Femur (tissue), 1 donor: ENCODE measurements around the gene RXRG.

Source experiments
- DNase-seq: peaks from one replicate; pipeline ENCODE4 v3.0.0-alpha.2; 2017

The RXRG gene

DNA sequence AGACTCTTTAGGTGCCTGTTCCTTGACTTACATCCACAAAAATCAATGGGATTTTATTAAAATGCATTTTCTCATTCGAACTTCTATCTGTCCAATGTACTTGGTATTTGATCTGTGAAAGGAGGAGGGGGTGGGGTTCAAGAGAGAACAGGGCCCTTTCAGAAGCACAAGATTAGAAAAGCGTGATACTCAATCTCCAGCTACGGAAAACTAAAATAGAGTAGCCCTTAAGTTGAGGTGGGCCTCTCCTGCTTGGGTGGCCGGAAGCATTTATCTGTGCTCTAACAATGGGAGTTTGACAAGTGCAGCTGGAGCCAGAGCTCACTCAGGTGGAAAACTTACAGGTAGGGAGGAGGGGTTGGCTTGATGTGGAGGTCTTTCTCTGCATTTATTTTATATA, 462 bp upstream of the RXRG start:
- DNase-seq = no peak

DNA sequence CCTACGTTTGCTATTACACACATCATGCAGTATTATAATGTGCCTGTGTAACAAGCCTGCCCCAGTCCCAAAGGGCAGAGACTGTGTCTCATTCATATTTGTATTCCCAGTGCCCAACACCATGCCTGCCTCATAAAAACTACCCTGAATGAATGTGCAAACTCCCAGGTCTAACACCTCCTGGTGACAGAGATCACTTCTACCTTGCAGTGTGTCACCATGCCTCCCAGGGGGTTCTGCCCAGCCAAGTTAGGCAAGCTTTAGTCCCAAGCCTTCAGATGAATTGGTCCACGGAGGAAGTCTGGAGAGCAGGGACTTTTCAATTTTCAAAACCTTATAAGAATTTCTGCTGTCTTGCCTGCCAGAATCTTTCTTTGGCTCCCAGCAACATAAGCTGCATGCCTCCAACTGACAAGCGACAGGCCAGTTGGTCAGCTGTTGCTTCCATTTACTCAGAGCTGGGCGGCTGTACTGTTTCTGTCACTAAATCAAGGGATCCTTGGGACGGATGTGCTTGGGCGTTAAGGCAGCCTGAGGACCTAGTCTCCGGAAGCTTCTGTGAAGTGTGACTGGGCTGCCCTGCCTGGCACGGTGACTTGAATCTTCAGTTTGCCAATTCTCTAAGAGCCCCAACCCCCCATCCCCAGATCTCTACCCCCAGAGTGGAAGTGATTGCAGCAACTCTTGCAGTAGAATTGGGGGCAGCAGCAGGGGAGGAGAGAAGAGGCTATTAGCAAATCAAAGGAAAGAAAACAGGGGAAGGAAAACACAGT, 1.2 kb downstream of the RXRG start:
- peak; percentile 65 for DNase-seq

DNA sequence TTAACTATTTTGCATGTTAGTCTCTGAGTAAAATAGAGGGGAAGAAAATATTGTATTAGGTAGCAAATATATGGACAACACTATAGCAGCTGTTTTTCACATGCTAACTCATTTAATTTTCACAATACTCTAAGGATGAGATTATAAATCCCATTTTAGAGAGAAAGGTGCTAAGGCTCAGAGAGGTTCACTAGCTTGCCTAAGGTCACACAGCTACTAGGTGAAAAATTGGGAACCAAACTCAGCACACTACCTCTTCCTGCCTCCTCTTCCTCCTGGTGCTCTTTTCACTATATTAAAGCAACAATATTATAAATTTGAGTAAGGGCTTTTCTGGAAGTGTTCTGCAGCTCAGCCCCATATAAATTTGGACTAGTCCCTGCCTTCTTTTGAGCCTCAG, 2.3 kb downstream of the RXRG start:
- DNase-seq = no peak

DNA sequence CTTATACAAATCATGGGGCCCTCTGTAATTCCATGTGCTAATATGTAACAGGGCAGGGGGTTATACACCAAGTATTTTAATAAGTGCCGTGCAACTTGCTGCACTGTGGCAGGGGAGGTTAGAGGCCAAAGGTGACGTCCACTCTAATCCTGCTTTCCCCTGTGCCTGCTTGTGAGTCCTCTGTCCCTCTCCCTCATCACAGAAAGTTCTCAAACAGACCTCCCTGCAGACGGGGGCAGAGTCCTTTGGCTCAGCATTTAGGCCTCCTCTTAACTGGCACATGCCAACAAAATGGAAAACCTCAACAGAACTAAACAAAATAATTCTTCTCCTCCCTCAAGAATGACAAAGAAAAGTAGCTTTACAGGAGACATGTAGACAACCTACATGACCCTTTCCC, 2.9 kb downstream of the RXRG start:
- no peak for DNase-seq

DNA sequence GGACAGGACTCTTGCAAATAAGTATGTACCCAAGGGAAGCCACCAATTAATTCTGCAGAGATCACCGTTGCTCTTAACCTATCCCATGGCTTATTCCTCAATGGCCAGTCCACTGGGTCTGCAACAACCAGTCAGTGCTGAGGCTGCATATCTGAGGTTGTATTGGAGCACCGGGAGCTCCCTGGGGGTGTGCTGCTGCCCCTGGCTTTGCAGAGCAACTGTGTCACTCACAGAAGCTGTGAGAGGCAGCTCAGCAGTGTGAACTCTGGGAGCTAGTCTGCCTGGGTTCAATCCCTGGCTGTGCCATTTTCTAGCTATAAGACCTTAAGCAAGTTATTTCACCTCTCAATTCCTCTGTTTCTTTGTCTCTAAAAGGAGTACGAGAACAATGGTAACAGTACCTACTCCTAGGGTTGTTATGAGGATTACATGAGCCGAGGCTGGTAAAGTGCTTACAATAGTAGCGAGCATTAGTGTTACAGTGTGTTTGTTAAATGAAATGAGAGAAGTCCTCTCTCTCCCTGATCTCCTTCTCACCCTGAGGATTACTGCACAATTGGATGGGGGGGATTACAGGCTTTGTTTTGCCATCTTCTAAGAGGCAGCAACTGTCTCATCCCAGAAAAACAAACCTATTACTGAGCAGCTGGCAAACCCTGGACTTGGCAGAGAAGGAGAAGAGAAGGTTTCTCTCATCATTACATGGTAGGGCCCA, 3.6 kb downstream of the RXRG start:
- no peak for DNase-seq

DNA sequence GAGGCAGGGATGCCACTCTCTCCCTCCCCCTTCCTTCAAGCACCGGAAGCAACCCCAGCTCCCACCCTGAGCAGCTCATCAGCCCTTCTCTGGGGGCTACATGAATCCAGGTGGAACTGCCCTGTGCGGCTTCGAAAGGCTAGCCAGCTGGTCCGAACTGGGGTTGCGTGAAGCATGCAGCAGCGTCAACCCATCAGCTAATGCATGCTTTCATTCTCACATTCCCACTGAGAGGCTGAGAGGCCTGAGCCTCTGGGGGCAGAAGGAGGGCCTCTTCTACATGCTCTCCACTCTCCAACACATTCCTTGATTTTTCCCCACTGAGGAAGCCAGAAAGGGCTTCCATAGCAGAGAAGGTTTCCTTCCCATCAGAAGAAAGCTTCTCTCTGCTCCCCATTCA, 5.6 kb downstream of the RXRG start:
- DNase-seq = no peak

DNA sequence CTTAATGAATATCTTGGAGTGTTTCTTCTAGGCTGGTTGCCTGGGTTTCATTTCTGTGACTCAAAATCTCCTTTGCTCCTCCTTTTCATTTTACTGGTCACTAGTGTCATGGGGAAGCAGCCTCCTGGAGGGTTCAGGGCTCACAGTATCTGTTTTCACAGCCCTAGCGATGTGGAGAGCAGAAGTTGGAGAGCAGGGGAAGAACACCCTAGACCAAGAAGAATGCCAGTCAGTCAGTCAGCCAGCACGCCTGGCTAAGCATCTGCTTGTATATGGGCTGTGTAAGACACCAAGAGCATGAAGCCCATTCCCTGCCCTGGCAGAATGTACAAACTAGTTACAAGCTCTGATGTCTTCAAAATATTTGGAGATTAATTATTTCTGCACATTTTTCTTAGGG, 7.9 kb downstream of the RXRG start:
- DNase-seq = no peak

DNA sequence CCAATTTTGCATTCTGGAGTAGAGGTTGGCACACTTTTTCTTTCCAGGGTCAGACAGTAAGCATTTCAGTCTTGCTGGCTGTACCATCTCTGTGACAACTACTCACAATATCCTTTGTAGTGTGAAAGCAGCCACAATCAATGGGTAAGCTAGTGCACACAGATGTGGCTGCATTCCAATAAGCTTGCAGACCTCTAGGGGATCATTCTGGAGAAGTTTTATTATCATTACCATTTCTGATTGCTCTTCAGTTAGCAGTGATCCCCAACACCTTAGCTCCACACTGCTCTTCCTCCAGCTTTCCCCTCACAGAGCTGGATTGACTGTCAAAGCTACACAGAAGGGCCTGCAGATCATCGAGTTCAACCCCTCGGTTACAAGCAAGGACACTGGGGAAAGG, 9.1 kb downstream of the RXRG start:
- DNase-seq = no peak

DNA sequence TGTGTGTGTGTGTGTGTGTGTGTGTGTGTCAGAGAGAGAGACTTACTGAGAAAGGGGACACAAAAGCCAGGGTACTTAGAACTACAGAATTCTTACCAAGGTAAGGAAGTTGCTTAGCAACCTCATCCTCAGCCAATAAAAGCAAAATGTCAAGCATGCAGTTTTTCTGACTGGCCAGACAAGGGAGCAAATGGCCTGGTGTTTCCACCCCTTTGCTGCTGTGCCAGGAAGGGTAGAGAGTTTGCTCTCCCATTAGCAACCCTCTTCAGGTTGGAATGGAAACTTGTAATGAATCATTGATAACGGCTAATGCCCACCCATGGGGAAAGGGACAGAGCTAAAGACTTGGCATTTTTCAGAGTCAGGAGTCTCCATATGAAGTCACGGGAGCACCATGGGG, 10.6 kb downstream of the RXRG start:
- DNase-seq = no peak

DNA sequence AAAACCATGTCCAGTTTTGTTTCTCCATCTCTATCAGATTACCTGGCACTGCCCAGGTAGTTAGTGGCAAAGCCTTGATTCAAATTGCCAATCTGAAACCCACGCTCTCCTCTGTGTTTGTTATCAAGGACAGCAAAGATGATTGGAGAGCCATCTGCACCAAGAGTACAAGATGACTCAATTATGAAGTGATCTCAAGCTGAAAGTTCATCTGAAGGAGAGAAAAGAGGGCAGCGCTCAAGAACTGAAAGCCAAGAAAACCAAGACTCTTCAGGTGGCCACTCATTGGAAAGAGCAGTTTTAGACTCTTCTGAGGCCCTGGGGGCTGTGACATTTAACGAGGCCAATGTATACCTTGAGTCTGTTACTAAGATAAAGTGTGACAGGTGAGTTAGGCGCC, 13.8 kb downstream of the RXRG start:
- DNase-seq = no peak

DNA sequence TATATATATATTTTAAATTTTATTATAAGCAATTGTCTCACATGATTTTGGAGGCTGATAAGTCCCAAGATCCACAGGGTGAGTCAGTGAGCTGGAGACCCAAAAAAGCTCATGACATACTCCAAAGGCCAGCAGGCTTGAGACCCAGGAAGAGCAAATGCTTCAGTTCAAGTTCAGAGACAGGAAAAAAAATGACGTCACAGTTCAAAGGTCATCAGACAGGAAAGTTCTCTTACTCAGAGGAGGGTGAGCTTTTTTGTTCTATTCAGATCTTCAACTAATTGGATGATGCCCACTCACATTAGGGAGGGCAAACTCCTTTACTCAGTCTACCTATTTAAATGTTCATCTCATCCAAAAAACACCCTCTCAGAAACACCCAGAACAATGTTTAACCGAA, 18.2 kb downstream of the RXRG start:
- DNase-seq = no peak

DNA sequence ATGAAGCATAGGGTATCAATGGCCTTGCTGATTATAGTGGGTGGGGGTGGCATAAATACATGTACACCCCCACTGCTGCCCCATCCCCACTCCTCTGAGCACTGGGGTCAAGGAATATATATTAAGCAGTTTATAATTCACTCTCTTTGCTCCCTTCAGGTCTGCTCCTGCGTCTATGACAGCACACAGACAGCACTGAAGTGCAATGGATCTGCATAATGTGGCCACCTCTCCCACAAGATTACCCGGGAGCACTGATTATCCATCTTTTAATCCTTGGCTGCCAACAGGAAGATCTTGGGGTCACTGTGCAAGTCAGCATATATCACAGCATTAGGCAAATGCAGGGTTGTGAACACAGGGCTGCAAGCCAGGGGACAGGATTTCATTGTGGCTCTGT, 19.3 kb downstream of the RXRG start:
- DNase-seq = no peak

DNA sequence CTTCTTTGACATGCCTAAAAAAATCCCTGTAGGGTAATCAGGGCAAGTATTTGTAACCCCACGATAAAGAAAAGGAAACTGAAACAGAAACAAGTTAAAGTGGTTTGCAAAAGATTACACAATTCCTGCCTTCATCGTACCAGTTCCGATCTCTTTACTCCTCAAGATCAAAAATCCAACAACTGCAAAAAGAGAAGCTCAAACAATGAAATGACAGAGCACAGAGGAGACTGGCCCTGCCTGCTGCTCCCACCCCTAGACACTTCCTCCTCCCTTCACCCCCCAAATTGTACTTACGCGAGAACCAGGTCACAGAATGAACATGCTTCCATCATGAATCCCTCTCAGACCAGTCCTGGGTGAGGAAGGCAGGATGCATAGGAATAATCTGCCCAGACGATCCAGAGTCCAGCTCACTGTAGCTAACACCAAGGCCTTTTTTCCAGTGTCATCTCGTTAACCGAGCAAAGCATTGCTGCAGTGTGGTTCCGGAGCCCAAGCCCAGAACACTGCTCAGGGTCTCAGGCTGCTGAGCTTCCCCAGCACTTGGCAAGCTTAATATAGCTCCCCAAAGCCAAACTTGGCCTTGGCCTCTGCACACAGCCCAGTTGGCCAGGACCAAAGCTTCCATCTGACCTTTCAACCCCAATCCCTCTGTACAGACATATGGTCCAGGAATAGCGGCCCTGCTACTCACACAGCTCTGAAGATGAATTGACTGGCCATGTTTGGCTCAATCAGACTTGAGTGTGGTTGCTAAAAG, 20.3 kb downstream of the RXRG start:
- DNase-seq = peak; percentile 41

DNA sequence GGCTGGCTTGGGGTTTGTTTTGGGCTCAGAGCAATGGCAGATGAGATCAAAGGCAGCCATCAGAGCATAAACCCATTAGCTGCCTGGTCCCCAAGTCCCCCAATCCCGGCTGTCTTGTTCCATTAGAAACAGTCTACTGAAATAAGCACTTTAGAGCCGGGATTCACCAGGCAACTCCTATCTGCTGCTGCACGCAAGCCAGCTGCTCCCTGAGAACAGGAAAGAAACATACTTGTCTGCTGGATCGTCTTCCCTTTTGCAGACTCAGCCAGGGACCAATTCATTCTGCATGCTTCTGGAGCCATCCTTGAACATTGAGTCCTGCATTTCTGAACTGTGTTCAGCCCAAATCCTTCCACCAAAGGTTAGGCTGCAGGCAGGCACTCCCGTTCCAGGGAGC, 21.8 kb downstream of the RXRG start:
- no peak for DNase-seq

DNA sequence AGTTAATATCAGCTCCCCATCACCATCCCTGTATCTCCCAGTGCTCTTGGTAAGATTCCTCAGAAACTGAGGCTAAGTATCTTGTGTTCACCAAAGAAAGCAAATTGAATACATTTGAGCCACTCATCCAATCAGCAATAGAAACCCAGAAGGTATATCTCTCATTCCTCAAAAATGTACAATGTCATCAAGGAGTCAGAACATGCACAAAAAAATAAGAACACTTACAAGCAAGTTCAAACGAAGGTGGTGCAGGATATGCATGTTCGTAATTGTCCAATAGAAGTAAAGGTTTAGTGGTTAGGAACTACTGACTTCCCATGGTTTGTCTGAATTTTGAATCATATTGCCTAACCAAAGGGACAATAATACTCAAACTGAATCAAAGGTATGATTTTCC, 24.3 kb downstream of the RXRG start:
- no peak for DNase-seq

DNA sequence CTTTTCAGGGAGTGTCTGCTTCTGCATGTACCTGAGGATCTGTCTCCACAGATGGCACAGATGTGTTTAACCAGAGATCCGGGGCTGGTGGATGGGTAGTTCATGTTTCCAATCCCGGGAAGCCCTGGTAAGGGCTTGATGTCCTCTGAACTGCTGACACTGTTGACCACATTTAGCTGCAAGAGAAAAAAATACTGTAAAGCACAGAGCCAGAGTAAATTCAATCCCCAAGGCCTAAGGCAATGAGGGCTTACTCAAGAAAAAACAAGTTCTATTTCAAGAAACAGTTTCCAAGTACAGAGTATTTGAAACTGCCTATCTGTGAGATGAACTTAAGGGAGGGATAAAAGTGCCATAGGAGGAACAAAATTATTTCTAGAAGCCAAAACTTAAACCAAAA, 25.1 kb downstream of the RXRG start:
- DNase-seq = no peak

DNA sequence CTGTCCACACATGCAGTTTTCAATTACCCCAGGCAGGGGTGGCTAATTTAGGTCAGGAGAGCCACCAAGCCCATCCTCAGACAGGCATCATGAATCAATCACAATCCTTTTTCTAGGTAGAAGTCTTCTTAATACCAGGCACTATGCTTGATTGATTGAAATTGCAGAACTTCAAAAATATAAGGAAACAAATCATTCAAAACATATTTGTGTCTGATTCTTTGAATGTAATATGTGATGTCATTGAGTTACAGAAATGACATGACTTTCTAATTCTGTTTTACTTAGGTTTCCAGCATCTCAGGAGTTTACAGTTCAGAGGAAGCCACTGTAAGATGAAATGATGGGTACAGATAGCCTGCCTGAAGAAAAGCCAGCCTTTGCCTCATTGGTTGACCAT, 26.7 kb downstream of the RXRG start:
- no peak for DNase-seq

DNA sequence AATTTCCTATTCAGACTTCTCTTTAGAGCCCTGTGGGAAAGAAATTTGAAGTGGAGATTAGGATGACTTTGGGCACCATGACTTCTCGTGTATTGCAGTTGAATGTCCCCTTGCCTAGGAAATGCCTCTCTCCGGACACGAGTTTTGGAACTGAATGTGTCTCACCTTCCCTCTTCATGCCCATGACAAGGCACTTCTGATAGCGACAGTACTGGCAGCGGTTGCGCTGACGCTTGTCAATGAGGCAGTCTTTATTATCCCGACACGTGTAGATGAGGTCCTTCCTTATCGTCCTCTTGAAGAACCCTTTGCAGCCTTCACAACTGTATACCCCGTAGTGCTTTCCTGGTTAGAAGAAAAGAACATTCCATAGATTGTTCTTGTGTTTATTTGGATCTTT, 28.1 kb downstream of the RXRG start:
- no peak for DNase-seq

DNA sequence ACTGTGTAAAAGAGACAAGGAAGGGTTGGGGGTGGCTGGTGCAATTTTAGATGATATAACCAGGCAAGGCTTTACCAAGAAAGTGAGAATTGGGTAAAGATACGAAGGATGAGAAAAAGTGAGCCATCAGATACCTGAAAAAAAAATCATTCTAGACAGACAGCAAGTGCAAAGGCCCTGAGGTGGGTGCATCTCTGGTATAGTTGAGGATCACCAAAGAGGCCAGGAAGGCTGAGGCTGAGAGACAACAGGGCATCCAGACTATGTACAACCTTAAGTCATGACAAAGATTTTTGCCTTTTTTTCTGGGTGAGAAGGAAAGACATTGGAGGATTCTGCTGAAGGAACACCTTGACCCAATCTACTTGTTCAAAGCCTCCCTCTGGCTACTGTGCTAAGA, 29.9 kb downstream of the RXRG start:
- no peak for DNase-seq

DNA sequence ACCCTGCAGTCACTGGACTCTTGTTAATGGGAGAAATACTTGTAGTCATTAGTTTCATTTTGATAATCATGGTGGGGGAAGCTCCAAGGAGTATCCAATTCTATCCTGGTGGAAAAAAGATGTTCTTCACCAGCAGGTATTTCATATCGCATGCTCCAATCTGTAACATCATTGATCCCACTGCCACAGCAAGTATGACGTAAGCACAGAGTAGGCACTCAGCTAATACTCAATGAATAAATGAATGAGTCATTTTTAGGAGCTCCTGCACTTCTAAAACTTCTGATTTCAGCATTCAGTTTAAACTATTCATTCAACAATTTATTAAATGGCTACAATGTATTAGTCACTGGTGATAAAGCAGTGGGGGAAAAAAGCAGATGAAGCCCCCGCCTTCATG, 30.3 kb downstream of the RXRG start:
- DNase-seq = no peak

DNA sequence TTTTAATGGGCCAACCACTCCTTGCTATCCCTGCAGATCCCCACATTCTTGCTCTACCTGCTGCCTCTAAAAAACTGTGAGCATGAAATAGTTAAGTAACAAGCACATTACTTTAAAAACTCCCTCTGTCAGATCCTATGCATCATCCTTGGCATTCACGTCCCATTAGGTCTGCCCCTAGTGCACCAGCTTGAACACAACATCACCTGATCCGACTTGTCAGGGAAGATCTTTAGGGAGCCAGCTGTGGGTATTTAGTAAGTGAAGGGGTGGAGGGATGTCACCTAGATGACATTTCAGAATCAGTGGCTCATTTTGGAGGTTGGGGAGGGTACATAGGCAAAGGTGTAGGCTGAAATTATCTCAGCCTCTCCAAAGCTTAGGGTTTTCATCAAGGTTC, 33.5 kb downstream of the RXRG start:
- DNase-seq = no peak

DNA sequence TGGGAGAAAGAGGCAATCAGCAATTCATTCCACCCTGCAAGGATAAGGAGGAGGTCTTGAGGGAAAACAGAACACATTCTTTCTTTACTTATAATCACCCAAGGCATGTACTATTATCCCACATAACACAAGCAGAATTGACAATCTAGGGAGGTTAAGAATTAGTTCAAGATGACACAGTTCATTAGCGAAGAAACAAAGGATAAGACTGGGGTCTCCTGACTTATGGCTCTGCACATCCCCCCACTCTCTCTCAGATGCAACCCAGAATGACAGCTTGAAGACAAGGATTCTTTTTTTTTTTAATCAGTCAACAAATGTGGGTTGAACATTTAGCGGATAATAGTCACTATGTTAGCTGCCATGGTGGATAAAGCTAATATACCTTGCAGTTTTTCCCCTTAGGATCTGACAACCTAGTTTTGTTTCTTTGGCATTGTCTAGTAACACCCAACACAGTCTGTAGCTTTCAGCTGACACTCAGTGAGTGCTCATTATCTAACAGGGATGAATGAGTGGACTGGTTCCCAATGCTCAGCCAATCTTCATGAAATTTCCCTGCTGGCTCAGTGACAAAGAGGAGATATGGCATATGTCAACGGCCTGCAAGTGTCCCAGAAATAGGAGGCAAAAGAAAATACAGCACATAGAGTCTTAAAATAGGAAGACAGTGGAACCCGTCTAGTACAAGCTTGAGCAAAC, 35.1 kb downstream of the RXRG start:
- DNase-seq = no peak

DNA sequence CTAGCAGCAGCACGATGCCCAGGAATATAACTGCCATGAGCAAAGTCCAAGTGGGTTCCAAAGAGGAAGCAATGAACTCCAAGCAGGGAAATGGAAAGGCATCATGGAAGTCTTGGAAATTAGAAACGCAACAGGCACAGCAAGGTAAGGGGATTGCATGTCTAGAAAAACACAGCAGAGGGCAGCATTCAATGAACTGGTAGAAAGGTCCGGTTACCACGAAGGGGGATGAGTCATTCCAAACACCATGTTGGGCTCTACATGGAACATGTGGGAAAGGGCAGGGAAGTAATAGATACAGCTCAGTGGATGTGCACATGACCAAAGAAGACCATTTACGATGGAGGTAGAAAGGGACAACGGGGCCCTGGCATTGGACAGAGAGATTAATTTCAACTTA, 36.4 kb downstream of the RXRG start:
- DNase-seq = no peak

DNA sequence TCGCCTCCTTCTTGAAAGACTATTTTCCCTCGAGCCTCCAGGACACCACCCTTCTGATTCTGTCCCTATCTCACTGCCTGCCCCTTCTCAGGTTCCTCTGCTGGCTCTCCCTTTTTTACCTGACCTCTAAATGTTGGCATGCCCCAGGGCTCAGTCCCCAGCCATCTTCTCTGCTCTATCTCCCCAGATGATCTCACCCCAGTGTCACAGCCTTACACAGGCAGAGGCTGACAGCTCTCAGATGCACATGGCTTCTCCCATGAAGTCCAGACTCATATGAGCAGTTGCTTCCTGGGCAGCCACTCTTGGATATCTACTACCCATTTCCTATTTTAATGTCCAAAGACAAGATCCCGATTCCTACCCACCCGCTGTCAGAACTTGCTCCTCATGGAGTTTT, 37.5 kb downstream of the RXRG start:
- DNase-seq = no peak
